ENCODE measurements around the gene MAGI2. TPM values are rescaled to one million over a fixed set of nuclear protein-coding genes. Genes with fewer than 3 reads are reported as not detected.

MAGI2 gene
- total RNA-seq, 1 experiment from 2014 or later, result 0.07 TPM

GRCh38 chr7:78768859-78769258 lies 684.6 kb downstream of the MAGI2 start:
- intact Hi-C loops (cut with micrococcal nuclease), result no loop called here
- no peaks in the 10 kb centered on the region for H3K36me3 Mint-ChIP-seq (ENCODE audit: insufficient read depth, unreplicated experiment)
- no peak for DNase-seq (ENCODE audit: unreplicated experiment)
- H3K4me3 Mint-ChIP-seq (ENCODE audit: unreplicated experiment), result no peak overlapping the region
- ChIA-PET POLR2A (interaction anchor here (1.0 kb wide), 1 partner anchor 26 kb away, joined by 3 read pairs; no protein-coding TSS in a partner anchor), CTCF (interaction anchor here (0.6 kb wide), 2 partner anchors 15 to 39 kb away, joined by 3 read pairs; no protein-coding TSS in a partner anchor)
- H3K9me3 Mint-ChIP-seq (ENCODE audit: unreplicated experiment), result no peaks in the 10 kb centered on the region
- no peaks in the 10 kb centered on the region for H3K4me1 Mint-ChIP-seq (ENCODE audit: insufficient read depth, unreplicated experiment)
- no peak for TF ChIP-seq CTCF (IDR thresholded peaks at IDR 0.05; ENCODE audit: unreplicated experiment)
- peaks cover 23% of the 10 kb centered on the region for H3K27me3 Mint-ChIP-seq (ENCODE audit: insufficient read depth, unreplicated experiment)
- H3K27ac Mint-ChIP-seq (ENCODE audit: low read depth, unreplicated experiment), result no peak overlapping the region
- no TSS peak for BruUV-seq (replicated peaks)

- CTCF ChIA-PET, result no interaction called here
- POLR2A ChIA-PET, result interaction anchor here (0.5 kb wide), 1 partner anchor 107 kb away, joined by 4 read pairs; no protein-coding TSS in a partner anchor
- no peak overlapping the region for H3K27ac Mint-ChIP-seq (ENCODE audit: low read depth, unreplicated experiment)
- intact Hi-C loops (cut with micrococcal nuclease), result no loop called here
- no peaks in the 10 kb centered on the region for H3K9me3 Mint-ChIP-seq (ENCODE audit: unreplicated experiment)
- no peaks in the 10 kb centered on the region for H3K4me1 Mint-ChIP-seq (ENCODE audit: insufficient read depth, unreplicated experiment)
- no peak for TF ChIP-seq CTCF (IDR thresholded peaks at IDR 0.05; ENCODE audit: unreplicated experiment)
- peaks cover 29% of the 10 kb centered on the region for H3K27me3 Mint-ChIP-seq (ENCODE audit: insufficient read depth, unreplicated experiment)
- no peak for DNase-seq (ENCODE audit: unreplicated experiment)
- BruUV-seq (replicated peaks), result no TSS peak
- no peak overlapping the region for H3K4me3 Mint-ChIP-seq (ENCODE audit: unreplicated experiment)
- H3K36me3 Mint-ChIP-seq (ENCODE audit: insufficient read depth, unreplicated experiment), result no peaks in the 10 kb centered on the region
Observed at GRCh38 chr7:78765943-78766729, 687.3 kb downstream of the MAGI2 start.

- CTCF ChIA-PET, result interaction anchor here (0.6 kb wide), 1 partner anchor 27 kb away, joined by 3 read pairs; no protein-coding TSS in a partner anchor
- no peak for DNase-seq (ENCODE audit: unreplicated experiment)
- TF ChIP-seq CTCF (IDR thresholded peaks at IDR 0.05; ENCODE audit: unreplicated experiment), result no peak
- Mint-ChIP-seq H3K4me3 (ENCODE audit: unreplicated experiment) (no peak overlapping the region), H3K4me1 (ENCODE audit: insufficient read depth, unreplicated experiment) (no peaks in the 10 kb centered on the region), H3K9me3 (ENCODE audit: unreplicated experiment) (no peaks in the 10 kb centered on the region), H3K27ac (ENCODE audit: low read depth, unreplicated experiment) (no peak overlapping the region), H3K27me3 (ENCODE audit: insufficient read depth, unreplicated experiment) (peaks cover 29% of the 10 kb centered on the region), H3K36me3 (ENCODE audit: insufficient read depth, unreplicated experiment) (no peaks in the 10 kb centered on the region)
- no TSS peak for BruUV-seq (replicated peaks)
- intact Hi-C loops (cut with micrococcal nuclease), result no loop called here
- POLR2A ChIA-PET, result no interaction called here
Observed at GRCh38 chr7:78764571-78764970, 688.9 kb downstream of the MAGI2 start.

- POLR2A ChIA-PET, result no interaction called here
- no peaks in the 10 kb centered on the region for H3K36me3 Mint-ChIP-seq (ENCODE audit: insufficient read depth, unreplicated experiment)
- H3K27ac Mint-ChIP-seq (ENCODE audit: low read depth, unreplicated experiment), result no peak overlapping the region
- intact Hi-C loops (cut with micrococcal nuclease), result no loop called here
- no peaks in the 10 kb centered on the region for H3K4me1 Mint-ChIP-seq (ENCODE audit: insufficient read depth, unreplicated experiment)
- no peaks in the 10 kb centered on the region for H3K9me3 Mint-ChIP-seq (ENCODE audit: unreplicated experiment)
- CTCF ChIA-PET, result no interaction called here
- DNase-seq (ENCODE audit: unreplicated experiment), result no peak
- H3K4me3 Mint-ChIP-seq (ENCODE audit: unreplicated experiment), result no peak overlapping the region
- no peak for TF ChIP-seq CTCF (IDR thresholded peaks at IDR 0.05; ENCODE audit: unreplicated experiment)
- peaks cover 38% of the 10 kb centered on the region for H3K27me3 Mint-ChIP-seq (ENCODE audit: insufficient read depth, unreplicated experiment)
- BruUV-seq (replicated peaks), result no TSS peak
Observed at GRCh38 chr7:78762625-78763024, 690.8 kb downstream of the MAGI2 start.

All from MCF 10A (cell line).